SK-N-SH (cell line): ENCODE results near the gene RAB11FIP5. TPM values are rescaled to one million over a fixed set of nuclear protein-coding genes. Genes with fewer than 3 reads are reported as not detected.

Experiments used
- CTCF ChIA-PET: fragments of 300-600, 350-600 bp; formaldehyde crosslinking; extraction: SDS; loops from one replicate; lab custom pipeline; 2021; lab: Yijun Ruan, JAX
- POLR2A ChIA-PET: fragments of 350-600 bp; sonication (Branson Sonifier 250); formaldehyde crosslinking; extraction: SDS; loops from one replicate; lab custom pipeline; 2020; ENCODE audit warnings: antibody characterized with exemption, inconsistent platforms; lab: Yijun Ruan, JAX
- DNase-seq: peaks from one replicate; pipeline ENCODE4 v3.0.0; 2012
- H2AFZ ChIP-seq: fragments of 200-600 bp; sonication (generic); 2 replicates; pipeline ENCODE4 v1.8.1; 2016; ENCODE audit warnings: antibody characterized with exemption, mild to moderate bottlenecking, low read depth
- H3F3A ChIP-seq: fragments of 200-600 bp; sonication (generic); replicated peaks from 2 replicates; pipeline ENCODE3; 2016; ENCODE audit warnings: antibody characterized with exemption, mild to moderate bottlenecking; ENCODE audit not compliant: insufficient read depth
- H3K27ac ChIP-seq, 2 experiments: fragments of 200-500 bp in 1 of 2; fragments of 200-600 bp in 1 of 2; sonication (Bioruptor generic) in 1 of 2; sonication (generic), shearing (Covaris generic) in 1 of 2; 2 replicates each; pipeline versions ENCODE4 v1.5.1 to v1.6.1; 2014 to 2016; ENCODE audit warnings: low read depth in 2 of 2, inconsistent platforms in 1 of 2, low read length in 1 of 2, mild to moderate bottlenecking in 1 of 2, mixed read lengths in 1 of 2
- H3K27me3 ChIP-seq: fragments of 200-600 bp; sonication (generic), shearing (Covaris generic); 2 replicates; pipeline ENCODE4 v1.6.1; 2016; ENCODE audit warnings: mixed run types; ENCODE audit not compliant: insufficient read depth
- H3K36me3 ChIP-seq, 2 experiments: fragments of 200-500 bp in 1 of 2; fragments of 200-600 bp in 1 of 2; sonication (Bioruptor generic) in 1 of 2; sonication (generic) in 1 of 2; replicated peaks in 1 of 2; 2 replicates each; pipeline versions ENCODE3 to v1.5.1; 2014 to 2016; ENCODE audit warnings: low read length in 1 of 2, mild to moderate bottlenecking in 1 of 2; ENCODE audit not compliant: insufficient read depth in 2 of 2, control insufficient read depth in 1 of 2
- H3K4me1 ChIP-seq, 2 experiments: fragments of 200-500 bp in 1 of 2; fragments of 200-600 bp in 1 of 2; sonication (Bioruptor generic) in 1 of 2; sonication (generic), shearing (Covaris generic) in 1 of 2; 2 replicates each; pipeline versions ENCODE4 v1.5.1 to v1.6.1; 2014 to 2016; ENCODE audit warnings: low read depth in 1 of 2, low read length in 1 of 2, mixed run types in 1 of 2; ENCODE audit not compliant: insufficient read depth in 2 of 2, control insufficient read depth in 1 of 2
- H3K4me2 ChIP-seq: fragments of 200-600 bp; sonication (generic), shearing (Covaris generic); 2 replicates; pipeline ENCODE4 v1.6.1; 2017; ENCODE audit warnings: mixed run types
- H3K4me3 ChIP-seq, 2 experiments: fragments of 200-500 bp in 1 of 2; fragments of 200-600 bp in 1 of 2; sonication (Bioruptor generic) in 1 of 2; sonication (generic), shearing (Covaris generic) in 1 of 2; 2 replicates each; pipeline versions ENCODE4 v1.5.1 to v1.8.1; 2014 to 2016; ENCODE audit warnings: low read depth in 2 of 2, inconsistent platforms in 1 of 2, low read length in 1 of 2, mild to moderate bottlenecking in 1 of 2, mixed read lengths in 1 of 2, moderate library complexity in 1 of 2
- H3K79me2 ChIP-seq: fragments of 200-600 bp; sonication (generic); 2 replicates; pipeline ENCODE4 v1.8.1; 2017; ENCODE audit warnings: mild to moderate bottlenecking; ENCODE audit not compliant: insufficient read depth
- H3K9ac ChIP-seq: fragments of 200-600 bp; sonication (generic); 2 replicates; pipeline ENCODE4 v1.6.1; 2017; ENCODE audit warnings: mixed run types
- H3K9me2 ChIP-seq: fragments of 200-600 bp; sonication (generic); 2 replicates; pipeline ENCODE4 v1.6.1; 2017; ENCODE audit warnings: mixed run types
- H3K9me3 ChIP-seq: fragments of 200-600 bp; sonication (generic); 2 replicates; pipeline ENCODE4 v1.6.1; 2017; ENCODE audit warnings: mixed run types, mild to moderate bottlenecking, moderate library complexity
- H4K20me1 ChIP-seq: fragments of 200-600 bp; sonication (generic); 2 replicates; pipeline ENCODE4 v1.6.1; 2017; ENCODE audit warnings: mild to moderate bottlenecking, mixed run types; ENCODE audit not compliant: insufficient read depth
- CHD2 ChIP-seq: fragments of 150-350 bp; IDR thresholded peaks from 2 replicates; pipeline ENCODE4 v1.6.1; 2018; ENCODE audit warnings: low read length; ENCODE audit not compliant: partially characterized antibody
- ELF1 ChIP-seq: IDR thresholded peaks from 2 replicates; pipeline ENCODE4 v1.4.0; 2012
- EP300 ChIP-seq, 2 experiments: IDR thresholded peaks; 2 replicates each; pipeline versions ENCODE4 v1.4.0 to v1.6.1; 2012; ENCODE audit warnings: borderline replicate concordance in 1 of 2, low read depth in 1 of 2, low read length in 1 of 2
- FOXJ3 ChIP-seq: sonication (generic); formaldehyde crosslinking; IDR thresholded peaks from 2 replicates; pipeline ENCODE4 v1.5.1; 2020; ENCODE audit warnings: mild to moderate bottlenecking, missing genetic modification reagents
- MEF2A ChIP-seq: IDR thresholded peaks from 2 replicates; pipeline ENCODE4 v1.4.0; 2012; ENCODE audit warnings: low read depth, borderline replicate concordance
- NFIC ChIP-seq: IDR thresholded peaks from 2 replicates; pipeline ENCODE4 v1.4.0; 2012; ENCODE audit warnings: borderline replicate concordance
- NRF1 ChIP-seq: IDR thresholded peaks from 2 replicates; pipeline ENCODE4 v1.6.1; 2012; ENCODE audit warnings: low read depth, mild to moderate bottlenecking, low read length
- RAD21 ChIP-seq: IDR thresholded peaks from 2 replicates; pipeline ENCODE4 v1.6.1; 2012; ENCODE audit warnings: mild to moderate bottlenecking, low read length
- RCOR1 ChIP-seq: fragments of 150-350 bp; IDR thresholded peaks from 2 replicates; pipeline ENCODE4 v1.6.1; 2017; ENCODE audit warnings: antibody characterized with exemption, low read length
- RFX5 ChIP-seq: IDR thresholded peaks from 2 replicates; pipeline ENCODE4 v1.6.1; 2012; ENCODE audit warnings: mild to moderate bottlenecking, improper control_type of control experiment, low read length
- RXRA ChIP-seq: IDR thresholded peaks from 2 replicates; pipeline ENCODE4 v1.4.0; 2012; ENCODE audit warnings: low read depth, mild to moderate bottlenecking, borderline replicate concordance
- TCF12 ChIP-seq: IDR thresholded peaks from 2 replicates; pipeline ENCODE4 v1.4.0; 2012
- TEAD4 ChIP-seq: IDR thresholded peaks from 2 replicates; pipeline ENCODE4 v1.4.0; 2012; ENCODE audit warnings: mild to moderate bottlenecking, borderline replicate concordance; ENCODE audit not compliant: insufficient read depth
- WGBS: methylation state at CpG from one replicate; pipeline ENCODE4 v1.1.6; 2017; ENCODE audit warnings: low lambda C conversion rate; 5-methylcytosine and 5-hydroxymethylcytosine counted together
- polyA plus RNA-seq, 3 experiments: library from polyadenylated mRNA; depleted of rRNA; stranded (reverse); fragments of >200 nt; gene quantifications; 2 replicates each; pipeline ENCODE4 v1.2.3, GENCODE V29; 2012
- TF ChIP-seq, protein P1 (sequence below): IDR thresholded peaks from 2 replicates; pipeline ENCODE4 v1.4.0; 2012; ENCODE audit warnings: low read depth, borderline replicate concordance
- TF ChIP-seq, protein P2 (sequence below): IDR thresholded peaks from 2 replicates; pipeline ENCODE4 v1.4.0; 2012; ENCODE audit warnings: low read depth

The RAB11FIP5 gene
- polyA plus RNA-seq, 1 of the 3 experiments (the other 2 are of a cell fraction): 17.1 TPM

DNA sequence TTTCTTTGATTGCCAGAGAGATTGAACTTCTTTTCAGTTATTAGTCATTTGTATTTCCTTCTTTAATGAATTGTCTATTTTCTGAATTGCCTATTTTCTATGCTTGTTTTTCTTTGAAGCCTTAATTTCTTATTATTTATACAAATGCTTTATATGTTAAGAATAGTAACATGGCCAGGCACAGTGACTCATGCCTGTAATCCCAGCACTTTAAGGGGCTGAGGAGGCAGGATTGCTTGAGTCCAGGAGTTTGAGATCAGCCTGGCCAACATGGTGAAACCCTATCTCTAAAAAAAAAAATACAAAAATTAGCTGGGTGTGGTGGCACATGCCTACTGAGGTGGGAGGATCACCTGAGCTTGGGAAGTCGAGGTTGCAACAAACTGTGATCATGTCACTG, 4.7 kb upstream of the RAB11FIP5 start:
- Histone ChIP-seq H2AFZ (0 out of 2 replicates have a peak overlapping the region, but pooled peaks have one; percentile 18), H4K20me1 (no peaks in the 10 kb centered on the region), H3K36me3 (no peaks in the 10 kb centered on the region), H3K9me2 (no peaks in the 10 kb centered on the region), H3K79me2 (peaks cover 2% of the 10 kb centered on the region; the same call in 1 of the 2 replicates)
- no peak for DNase-seq
- 79% methylated on average over 1 of the region's 1 CpG for WGBS
- TF ChIP-seq RXRA (no peak), RAD21 (no peak), CHD2 (no peak), NFIC (no peak), TEAD4 (no peak), RFX5 (no peak)
- TF ChIP-seq, all 33 proteins: peak for 0
- no peak overlapping the region for H3K4me3 ChIP-seq
- H3K4me2 ChIP-seq: no peak overlapping the region
- H3K4me1 ChIP-seq: peaks cover 0 to 8% of the 10 kb centered on the region in 2 experiments; a peak in 3 of 4 replicates
- CTCF ChIA-PET: interaction anchor here (1.3 to 4.3 kb wide), 3 partner anchors 12 to 95 kb away, joined by 3 to 14 read pairs (median 3); no protein-coding TSS in a partner anchor
- no peaks in the 10 kb centered on the region for H3K9me3 ChIP-seq
- H3K27ac ChIP-seq: peak overlapping the region in 1 of 2 experiments; percentile 32; a peak in 1 of 4 replicates
- H3K27me3 ChIP-seq: no peaks in the 10 kb centered on the region
- no peak overlapping the region for H3K9ac ChIP-seq
- H3F3A ChIP-seq: peaks cover 25% of the 10 kb centered on the region
- POLR2A ChIA-PET: no interaction called here

DNA sequence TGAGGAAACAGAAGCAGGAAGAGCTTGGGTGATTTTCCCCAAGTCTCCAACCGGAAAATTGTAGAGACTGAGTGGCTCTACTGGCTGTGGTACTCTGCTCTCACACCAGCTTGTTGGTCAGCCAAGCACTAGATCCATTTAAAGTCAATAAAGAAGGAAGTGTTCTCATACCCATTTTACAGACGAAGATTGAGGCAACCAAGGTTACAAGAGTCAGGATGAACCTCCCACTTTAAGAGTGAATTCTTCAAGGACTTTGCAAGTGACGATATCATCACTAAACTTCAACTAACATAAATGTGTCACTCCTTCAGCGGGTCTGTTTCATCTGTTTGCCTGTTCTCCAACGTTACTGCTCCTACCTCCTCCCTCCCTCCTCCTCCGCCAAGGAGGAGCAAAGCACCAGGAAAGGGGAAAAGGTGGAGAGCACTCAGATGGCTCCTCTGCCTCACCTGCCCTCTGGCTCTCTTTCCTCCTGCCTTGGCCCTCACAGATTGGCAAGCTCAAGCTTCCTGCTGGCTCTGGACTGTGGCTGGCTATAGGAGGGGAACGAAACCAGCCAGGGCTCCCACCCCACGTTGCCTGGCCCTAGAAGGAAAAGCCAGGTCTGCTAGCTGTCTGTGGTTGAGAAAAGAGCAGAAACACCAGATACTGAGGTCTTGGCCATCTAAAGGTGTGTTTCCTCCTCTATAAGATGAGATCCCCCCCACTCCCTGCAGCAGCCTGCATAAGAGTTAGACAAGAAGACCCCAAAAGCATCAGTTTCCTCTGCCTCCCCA, 3.6 kb upstream of the RAB11FIP5 start:
- Histone ChIP-seq H3K4me3 (no peak overlapping the region), H4K20me1 (peaks cover 7% of the 10 kb centered on the region), H3K36me3 (no peaks in the 10 kb centered on the region), H3K9me2 (no peaks in the 10 kb centered on the region), H2AFZ (no peak overlapping the region), H3K9ac (no peak overlapping the region), H3K79me2 (peaks cover 12% of the 10 kb centered on the region; the same call in 1 of the 2 replicates), H3K27ac (no peak overlapping the region), H3K4me1 (peaks cover 8 to 11% of the 10 kb centered on the region in 2 experiments; a peak in 3 of 4 replicates), H3K4me2 (no peak overlapping the region), H3K27me3 (no peaks in the 10 kb centered on the region), H3F3A (peaks cover 28% of the 10 kb centered on the region), H3K9me3 (no peaks in the 10 kb centered on the region)
- ChIA-PET POLR2A (no interaction called here), CTCF (interaction anchor here (0.6 to 4.3 kb wide), 4 partner anchors 13 to 58 kb away, joined by 3 to 14 read pairs (median 4); no protein-coding TSS in a partner anchor)
- DNase-seq: no peak
- WGBS: 91% methylated on average over 8 of the region's 8 CpGs
- TF ChIP-seq TEAD4 (no peak), FOXJ3 (no peak), TCF12 (no peak), EP300 (IDR thresholded peaks at IDR 0.05; ENCODE audit: borderline replicate concordance in 1 of 2, low read depth in 1 of 2, low read length in 1 of 2) (no peak), ELF1 (no peak), MEF2A (no peak), NRF1 (no peak), RCOR1 (no peak)
- TF ChIP-seq, protein P1, sequence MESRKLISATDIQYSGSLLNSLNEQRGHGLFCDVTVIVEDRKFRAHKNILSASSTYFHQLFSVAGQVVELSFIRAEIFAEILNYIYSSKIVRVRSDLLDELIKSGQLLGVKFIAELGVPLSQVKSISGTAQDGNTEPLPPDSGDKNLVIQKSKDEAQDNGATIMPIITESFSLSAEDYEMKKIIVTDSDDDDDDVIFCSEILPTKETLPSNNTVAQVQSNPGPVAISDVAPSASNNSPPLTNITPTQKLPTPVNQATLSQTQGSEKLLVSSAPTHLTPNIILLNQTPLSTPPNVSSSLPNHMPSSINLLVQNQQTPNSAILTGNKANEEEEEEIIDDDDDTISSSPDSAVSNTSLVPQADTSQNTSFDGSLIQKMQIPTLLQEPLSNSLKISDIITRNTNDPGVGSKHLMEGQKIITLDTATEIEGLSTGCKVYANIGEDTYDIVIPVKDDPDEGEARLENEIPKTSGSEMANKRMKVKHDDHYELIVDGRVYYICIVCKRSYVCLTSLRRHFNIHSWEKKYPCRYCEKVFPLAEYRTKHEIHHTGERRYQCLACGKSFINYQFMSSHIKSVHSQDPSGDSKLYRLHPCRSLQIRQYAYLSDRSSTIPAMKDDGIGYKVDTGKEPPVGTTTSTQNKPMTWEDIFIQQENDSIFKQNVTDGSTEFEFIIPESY: no peak
- TF ChIP-seq, protein P2, sequence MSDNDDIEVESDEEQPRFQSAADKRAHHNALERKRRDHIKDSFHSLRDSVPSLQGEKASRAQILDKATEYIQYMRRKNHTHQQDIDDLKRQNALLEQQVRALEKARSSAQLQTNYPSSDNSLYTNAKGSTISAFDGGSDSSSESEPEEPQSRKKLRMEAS: no peak
